ENCODE data around the gene DEGS1. TPM values are rescaled to one million over a fixed set of nuclear protein-coding genes. Genes with fewer than 3 reads are reported as not detected.

DEGS1 gene
- polyA plus RNA-seq, 1 experiment = 193 TPM

GRCh38 chr1:224237119-224237881, 54.3 kb downstream of the DEGS1 start:
- no peak overlapping the region for H3K27ac ChIP-seq (ENCODE audit: low read depth, low read length)
- no peak for TF ChIP-seq CTCF (IDR thresholded peaks at IDR 0.05; ENCODE audit: low read depth, low read length)
- DNase-seq (ENCODE audit: low read depth, low spot score) = no peak
- H3K4me3 ChIP-seq (ENCODE audit: low read depth, low read length) = no peak overlapping the region
- POLR2A ChIA-PET = interaction anchor here (0.6 kb wide), 1 partner anchor 11 kb away, joined by 3 read pairs; no protein-coding TSS in a partner anchor
- H3K9me3 ChIP-seq (ENCODE audit: control insufficient read depth, insufficient read depth, low read length) = no peaks in the 10 kb centered on the region
- CTCF ChIA-PET = interaction anchor here (1.7 kb wide), 1 partner anchor 97 kb away, joined by 4 read pairs; no protein-coding TSS in a partner anchor
- no peaks in the 10 kb centered on the region for H3K27me3 ChIP-seq (ENCODE audit: control insufficient read depth, insufficient read depth, low read length)

GRCh38 chr1:224238212-224238611, 55.2 kb downstream of the DEGS1 start:
- TF ChIP-seq CTCF (IDR thresholded peaks at IDR 0.05; ENCODE audit: low read depth, low read length) = no peak
- H3K9me3 ChIP-seq (ENCODE audit: control insufficient read depth, insufficient read depth, low read length) = no peaks in the 10 kb centered on the region
- H3K4me3 ChIP-seq (ENCODE audit: low read depth, low read length) = no peak overlapping the region
- H3K27me3 ChIP-seq (ENCODE audit: control insufficient read depth, insufficient read depth, low read length) = no peaks in the 10 kb centered on the region
- H3K27ac ChIP-seq (ENCODE audit: low read depth, low read length) = no peak overlapping the region
- DNase-seq (ENCODE audit: low read depth, low spot score) = no peak
- CTCF ChIA-PET = interaction anchor here (0.6 to 1.7 kb wide), 2 partner anchors 9 to 96 kb away, joined by 4 read pairs; no protein-coding TSS in a partner anchor
- POLR2A ChIA-PET = no interaction called here

- ChIA-PET CTCF (no interaction called here), POLR2A (no interaction called here)
- Histone ChIP-seq H3K4me3 (ENCODE audit: low read depth, low read length) (no peak overlapping the region), H3K9me3 (ENCODE audit: control insufficient read depth, insufficient read depth, low read length) (no peaks in the 10 kb centered on the region), H3K27me3 (ENCODE audit: control insufficient read depth, insufficient read depth, low read length) (no peaks in the 10 kb centered on the region), H3K27ac (ENCODE audit: low read depth, low read length) (no peak overlapping the region)
- no peak for TF ChIP-seq CTCF (IDR thresholded peaks at IDR 0.05; ENCODE audit: low read depth, low read length)
- no peak for DNase-seq (ENCODE audit: low read depth, low spot score)
Measured at GRCh38 chr1:224238756-224239155, 55.7 kb downstream of the DEGS1 start.

Small RNA genes lying within 50 kb of the gene (small RNA-seq; reads per million reads assigned to genes)
- gene AC092809.3 (ENCODE audit: insufficient read length, low read depth) (not detected), gene RF00139 (ENCODE audit: insufficient read length, low read depth) (not detected)

Other genes starting within 250 kb of the DEGS1 start
- gene FBXO28, start 69.1 kb upstream of the DEGS1 start, polyA plus RNA-seq (2011; rRNA removed) = 20.2 and 27.2 TPM in 2 replicates
- gene NVL, start 146.9 kb downstream of the DEGS1 start, polyA plus RNA-seq (2011; rRNA removed) = 14.6 and 18.8 TPM in 2 replicates
- gene CNIH4, start 173.6 kb downstream of the DEGS1 start, polyA plus RNA-seq (2011; rRNA removed) = 39.8 and 53.7 TPM in 2 replicates